ENCODE data around the gene DCST1.

DNA sequence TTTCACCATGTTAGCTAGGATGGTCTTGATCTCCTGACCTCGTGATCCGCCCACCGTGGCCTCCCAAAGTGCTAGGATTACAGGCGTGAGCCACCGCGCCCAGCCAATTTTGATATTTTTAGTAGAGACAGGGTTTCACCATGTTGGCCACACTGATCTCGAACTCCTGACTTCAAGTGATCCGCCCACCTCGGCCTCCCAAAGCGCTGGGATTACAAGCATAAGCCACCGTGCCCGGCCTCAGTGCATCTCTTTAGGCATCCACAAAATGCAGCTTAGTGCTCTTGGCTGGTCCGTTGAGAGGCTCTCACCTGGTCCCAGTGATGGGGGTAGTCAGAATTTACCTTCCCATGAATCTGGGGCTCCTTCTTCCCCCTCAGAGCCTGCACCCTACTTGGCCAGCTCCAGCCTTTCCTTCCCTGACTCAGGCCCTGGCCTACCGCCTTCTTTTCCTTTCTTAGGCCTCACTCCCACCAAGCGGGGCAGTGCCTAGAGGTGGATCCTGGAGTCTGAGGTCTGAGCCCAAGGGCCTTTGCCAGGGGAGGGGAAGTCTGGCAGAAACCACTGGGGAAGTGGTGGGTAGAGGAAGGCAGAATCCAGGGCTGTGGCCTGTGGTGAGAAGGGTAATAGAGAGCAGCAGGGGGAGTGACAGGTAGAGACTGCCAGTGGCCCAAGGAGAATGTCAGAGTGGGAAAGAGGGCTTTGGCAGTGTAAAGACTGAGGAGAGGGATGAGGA, 36.5 kb upstream of the DCST1 start:
- TF ChIP-seq GATA2 (IDR thresholded peaks at IDR 0.05; ENCODE audit: low read depth, low read length) (no peak), GATA3 (IDR thresholded peaks at IDR 0.05; ENCODE audit: low read depth, low read length) (no peak)

Measured in SH-SY5Y (cell line).